Loucy (cell line): ENCODE results near the gene STAT4.

ENCODE experiments used
- H2AFZ ChIP-seq: fragments of 200-600 bp; sonication (generic); 2 replicates; pipeline ENCODE4 v1.6.0; 2016; ENCODE audit warnings: antibody characterized with exemption, mild to moderate bottlenecking, low read length, moderate library complexity
- H3F3A ChIP-seq: fragments of 200-600 bp; 2 replicates; pipeline ENCODE4 v1.6.0; 2016; ENCODE audit warnings: antibody characterized with exemption, low read depth, mild to moderate bottlenecking
- H3K27me3 ChIP-seq: fragments of 200-600 bp; sonication (generic); 2 replicates; pipeline ENCODE4 v1.6.1; 2014; ENCODE audit warnings: low read length, mild to moderate bottlenecking; ENCODE audit not compliant: insufficient read depth, poor library complexity, severe bottlenecking
- H3K36me3 ChIP-seq: fragments of 200-600 bp; sonication (generic); 2 replicates; pipeline ENCODE4 v1.6.1; 2016; ENCODE audit warnings: low read length; ENCODE audit not compliant: insufficient read depth
- H3K4me1 ChIP-seq: fragments of 200-600 bp; sonication (generic); 2 replicates; pipeline ENCODE4 v1.5.1; 2014; ENCODE audit warnings: low read length, mild to moderate bottlenecking; ENCODE audit not compliant: insufficient read depth, poor library complexity, severe bottlenecking
- H3K4me2 ChIP-seq: fragments of 200-600 bp; sonication (generic); 2 replicates; pipeline ENCODE4 v1.6.0; 2014; ENCODE audit warnings: antibody characterized with exemption, low read length, low read depth, mild to moderate bottlenecking; ENCODE audit not compliant: poor library complexity, severe bottlenecking
- H3K4me3 ChIP-seq: fragments of 200-600 bp; sonication (generic); 2 replicates; pipeline ENCODE4 v1.5.1; 2014; ENCODE audit warnings: low read length, mild to moderate bottlenecking, mixed read lengths; ENCODE audit not compliant: poor library complexity, severe bottlenecking
- H3K79me2 ChIP-seq: fragments of 200-600 bp; sonication (generic); 2 replicates; pipeline ENCODE4 v1.6.1; 2014; ENCODE audit warnings: low read length; ENCODE audit not compliant: insufficient read depth
- H3K9ac ChIP-seq: fragments of 200-600 bp; sonication (generic); 2 replicates; pipeline ENCODE4 v1.6.0; 2014; ENCODE audit warnings: mild to moderate bottlenecking, low read depth, low read length, moderate library complexity; ENCODE audit not compliant: poor library complexity, severe bottlenecking
- H3K9me2 ChIP-seq: fragments of 200-600 bp; sonication (generic); replicated peaks from 2 replicates; pipeline ENCODE4 v1.6.1; 2016; ENCODE audit warnings: low read depth, low read length, mixed read lengths
- H3K9me3 ChIP-seq: fragments of 200-600 bp; sonication (generic); 2 replicates; pipeline ENCODE4 v1.6.1; 2014; ENCODE audit warnings: mild to moderate bottlenecking, antibody characterized with exemption, low read length, low read depth; ENCODE audit not compliant: insufficient read depth
- H4K20me1 ChIP-seq: fragments of 200-600 bp; sonication (generic); 2 replicates; pipeline ENCODE4 v1.6.0; 2014; ENCODE audit warnings: antibody characterized with exemption, low read length, mild to moderate bottlenecking; ENCODE audit not compliant: insufficient read depth, poor library complexity, severe bottlenecking
- CTCF ChIP-seq: fragments of 200-600 bp; sonication (generic); conservative IDR thresholded peaks from 2 replicates; pipeline ENCODE4 v1.5.1; 2014; ENCODE audit warnings: mild to moderate bottlenecking, antibody characterized with exemption, low read length
- EZH2phosphoT487 ChIP-seq: fragments of 200-600 bp; IDR thresholded peaks from 2 replicates; pipeline ENCODE4 v1.6.1; 2018; ENCODE audit warnings: antibody characterized with exemption, mild to moderate bottlenecking, moderate library complexity, borderline replicate concordance

The STAT4 gene

GRCh38 chr2:190984595-190984994 lies 166.2 kb downstream of the STAT4 start:
- no peaks in the 10 kb centered on the region for H3K27me3 ChIP-seq
- H3K36me3 ChIP-seq: peaks cover 69% of the 10 kb centered on the region
- peaks cover 39% of the 10 kb centered on the region for H3K4me1 ChIP-seq
- H3K4me2 ChIP-seq: no peak overlapping the region
- H3K9ac ChIP-seq: no peak overlapping the region
- TF ChIP-seq CTCF: no peak
- H3K9me2 ChIP-seq: no peaks in the 10 kb centered on the region
- no peaks in the 10 kb centered on the region for H3K79me2 ChIP-seq
- H4K20me1 ChIP-seq: no peaks in the 10 kb centered on the region
- H3F3A ChIP-seq: 0 out of 2 replicates have a peak, but pooled peaks cover 5% of the 10 kb centered on the region
- no peak overlapping the region for H3K4me3 ChIP-seq
- no peak overlapping the region for H2AFZ ChIP-seq
- H3K9me3 ChIP-seq: no peaks in the 10 kb centered on the region

GRCh38 chr2:190982262-190983034 lies 168.3 kb downstream of the STAT4 start:
- no peak overlapping the region for H2AFZ ChIP-seq
- no peak overlapping the region for H3K4me2 ChIP-seq
- no peaks in the 10 kb centered on the region for H3K9me3 ChIP-seq
- no peak overlapping the region for H3K9ac ChIP-seq
- 0 out of 2 replicates have a peak, but pooled peaks cover 6% of the 10 kb centered on the region for H3F3A ChIP-seq
- no peaks in the 10 kb centered on the region for H4K20me1 ChIP-seq
- no peaks in the 10 kb centered on the region for H3K79me2 ChIP-seq
- H3K4me3 ChIP-seq: no peak overlapping the region
- H3K9me2 ChIP-seq: no peaks in the 10 kb centered on the region
- H3K27me3 ChIP-seq: no peaks in the 10 kb centered on the region
- H3K4me1 ChIP-seq: peaks cover 52% of the 10 kb centered on the region
- no peak for TF ChIP-seq EZH2phosphoT487
- no peak for TF ChIP-seq CTCF
- H3K36me3 ChIP-seq: peaks cover 70% of the 10 kb centered on the region

- Histone ChIP-seq H2AFZ (no peak overlapping the region), H3K9ac (no peak overlapping the region), H3F3A (0 out of 2 replicates have a peak, but pooled peaks cover 6% of the 10 kb centered on the region), H3K4me2 (no peak overlapping the region), H3K9me2 (no peaks in the 10 kb centered on the region), H3K79me2 (no peaks in the 10 kb centered on the region), H3K4me3 (no peak overlapping the region), H4K20me1 (no peaks in the 10 kb centered on the region), H3K27me3 (no peaks in the 10 kb centered on the region), H3K9me3 (no peaks in the 10 kb centered on the region), H3K36me3 (peaks cover 70% of the 10 kb centered on the region), H3K4me1 (peaks cover 48% of the 10 kb centered on the region)
- TF ChIP-seq EZH2phosphoT487: no peak
- TF ChIP-seq CTCF: no peak
Observed at GRCh38 chr2:190981733-190982132, 169.1 kb downstream of the STAT4 start.
